Keratinocyte (primary cell): ENCODE results near the gene PLPPR2. TPM values are rescaled to one million over a fixed set of nuclear protein-coding genes. Genes with fewer than 3 reads are reported as not detected.
"Not testable (repeated sequence)": the region's sequence is repeated elsewhere in the genome, so short reads cannot be mapped to it uniquely, and the experiment has no call there.

Experiments
- DNase-seq: peaks from one replicate; pipeline ENCODE4 v3.0.0-alpha.2; 2011; ENCODE audit warnings: low read depth, missing footprints, low spot score
- FAIRE-seq: peaks from 2 replicates; lab custom pipeline; 2011; peaks lifted over from hg19 to GRCh38; lab: Jason Lieb, UNC
- H2AFZ ChIP-seq: 2 replicates; pipeline ENCODE4 v1.6.0; 2012; ENCODE audit warnings: low read length, control low read depth, inconsistent platforms; ENCODE audit not compliant: control insufficient read depth
- H3K27ac ChIP-seq: 2 replicates; pipeline ENCODE4 v1.5.1; 2011; ENCODE audit warnings: low read length; ENCODE audit not compliant: control insufficient read depth, insufficient read depth
- H3K27me3 ChIP-seq: 3 replicates; pipeline ENCODE4 v1.6.0; 2011; ENCODE audit warnings: low read length; ENCODE audit not compliant: control insufficient read depth, insufficient read depth; ENCODE audit errors: extremely low read depth
- H3K36me3 ChIP-seq, 2 experiments: 2 replicates in 1 of 2; 3 replicates in 1 of 2; pipeline ENCODE4 v1.5.1; 2011; ENCODE audit warnings: low read length in 2 of 2, mild to moderate bottlenecking in 1 of 2; ENCODE audit not compliant: control insufficient read depth in 2 of 2, insufficient read depth in 2 of 2; ENCODE audit errors: extremely low read depth in 1 of 2
- H3K4me1 ChIP-seq: 3 replicates; pipeline ENCODE4 v1.5.1; 2011; ENCODE audit warnings: low read length; ENCODE audit not compliant: control insufficient read depth, insufficient read depth; ENCODE audit errors: extremely low read depth
- H3K4me2 ChIP-seq: 3 replicates; pipeline ENCODE4 v1.6.0; 2011; ENCODE audit warnings: low read depth, low read length; ENCODE audit not compliant: control insufficient read depth, insufficient read depth; ENCODE audit errors: extremely low read depth
- H3K4me3 ChIP-seq, 3 experiments: fragments of 200-600 bp in 1 of 3; sonication (generic) in 1 of 3; 2 replicates in 2 of 3; 3 replicates in 1 of 3; pipeline ENCODE4 v1.5.1; 2011 to 2016; ENCODE audit warnings: low read length in 3 of 3, mild to moderate bottlenecking in 3 of 3, control low read depth in 2 of 3, inconsistent platforms in 1 of 3, low read depth in 1 of 3, mixed read lengths in 1 of 3, mixed run types in 1 of 3, moderate library complexity in 1 of 3; ENCODE audit not compliant: control insufficient read depth in 2 of 3, insufficient read depth in 2 of 3; ENCODE audit errors: extremely low read depth in 1 of 3
- H3K79me2 ChIP-seq: 2 replicates; pipeline ENCODE4 v1.6.0; 2012; ENCODE audit warnings: low read length; ENCODE audit not compliant: control insufficient read depth, insufficient read depth
- H3K9ac ChIP-seq: 3 replicates; pipeline ENCODE4 v1.6.0; 2011; ENCODE audit warnings: low read length; ENCODE audit not compliant: control insufficient read depth, insufficient read depth; ENCODE audit errors: extremely low read depth
- H3K9me1 ChIP-seq: 3 replicates; pipeline ENCODE4 v1.6.0; 2011; ENCODE audit warnings: low read length; ENCODE audit not compliant: control insufficient read depth, insufficient read depth; ENCODE audit errors: extremely low read depth
- H3K9me3 ChIP-seq: 2 replicates; pipeline ENCODE4 v1.5.1; 2012; ENCODE audit warnings: low read depth, low read length; ENCODE audit not compliant: control insufficient read depth
- H4K20me1 ChIP-seq: 3 replicates; pipeline ENCODE4 v1.6.0; 2011; ENCODE audit warnings: low read length; ENCODE audit not compliant: control insufficient read depth, insufficient read depth; ENCODE audit errors: extremely low read depth
- EZH2 ChIP-seq: IDR thresholded peaks from one replicate; pipeline ENCODE4 v1.6.1; 2012; ENCODE audit warnings: inconsistent platforms, mild to moderate bottlenecking, low read length, moderate library complexity
- dilution Hi-C: fragments of 300-500 bp; cut with MboI; formaldehyde crosslinking; loops from one replicate; pipeline ENCODE4 v1.7.0; 2020; ENCODE audit warnings: low sequenced_read_pairs; ENCODE audit not compliant: extremely low pct_ligation_motif_present
- polyA plus RNA-seq, 5 experiments: library from polyadenylated mRNA; depleted of rRNA in 3 of 5; stranded (reverse) in 3 of 5; stranded (forward) in 1 of 5; unstranded in 1 of 5; fragments of >200 nt; gene quantifications; 1 replicate in 1 of 5; 2 replicates in 3 of 5; 3 replicates in 1 of 5; pipeline versions ENCODE4 v1.2.1 to v1.2.3, GENCODE V29; 2011 to 2012; ENCODE audit warnings: missing spikeins in 2 of 5, low read depth in 1 of 5, low replicate concordance in 1 of 5
- TF ChIP-seq, protein P1 (sequence below), 3 experiments: IDR thresholded peaks in 1 of 3; conservative IDR thresholded peaks in 1 of 3; optimal IDR thresholded peaks in 1 of 3; 2 replicates in 2 of 3; 3 replicates in 1 of 3; pipeline versions ENCODE3 to v1.5.1; 2011; ENCODE audit warnings: low read length in 3 of 3, mild to moderate bottlenecking in 3 of 3, moderate library complexity in 2 of 3, control low read depth in 1 of 3, inconsistent platforms in 1 of 3; ENCODE audit not compliant: insufficient read depth in 2 of 3; ENCODE audit errors: extremely low read depth in 1 of 3

PLPPR2 gene
- polyA plus RNA-seq, 1 donor (not counting 4 experiments of a cell fraction or from before 2014, with no cell fraction given), result 3.5 TPM

GRCh38 chr19:11332822-11333221 is 22.4 kb upstream of the PLPPR2 start:
- no peak overlapping the region for H3K4me3 ChIP-seq
- H3K27me3 ChIP-seq, result no peaks in the 10 kb centered on the region
- H3K9me1 ChIP-seq, result peaks cover 3% of the 10 kb centered on the region
- no peaks in the 10 kb centered on the region for H3K9me3 ChIP-seq
- peaks cover 3% of the 10 kb centered on the region for H3K79me2 ChIP-seq
- no peaks in the 10 kb centered on the region for H3K4me1 ChIP-seq
- TF ChIP-seq, protein P1, sequence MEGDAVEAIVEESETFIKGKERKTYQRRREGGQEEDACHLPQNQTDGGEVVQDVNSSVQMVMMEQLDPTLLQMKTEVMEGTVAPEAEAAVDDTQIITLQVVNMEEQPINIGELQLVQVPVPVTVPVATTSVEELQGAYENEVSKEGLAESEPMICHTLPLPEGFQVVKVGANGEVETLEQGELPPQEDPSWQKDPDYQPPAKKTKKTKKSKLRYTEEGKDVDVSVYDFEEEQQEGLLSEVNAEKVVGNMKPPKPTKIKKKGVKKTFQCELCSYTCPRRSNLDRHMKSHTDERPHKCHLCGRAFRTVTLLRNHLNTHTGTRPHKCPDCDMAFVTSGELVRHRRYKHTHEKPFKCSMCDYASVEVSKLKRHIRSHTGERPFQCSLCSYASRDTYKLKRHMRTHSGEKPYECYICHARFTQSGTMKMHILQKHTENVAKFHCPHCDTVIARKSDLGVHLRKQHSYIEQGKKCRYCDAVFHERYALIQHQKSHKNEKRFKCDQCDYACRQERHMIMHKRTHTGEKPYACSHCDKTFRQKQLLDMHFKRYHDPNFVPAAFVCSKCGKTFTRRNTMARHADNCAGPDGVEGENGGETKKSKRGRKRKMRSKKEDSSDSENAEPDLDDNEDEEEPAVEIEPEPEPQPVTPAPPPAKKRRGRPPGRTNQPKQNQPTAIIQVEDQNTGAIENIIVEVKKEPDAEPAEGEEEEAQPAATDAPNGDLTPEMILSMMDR (optimal IDR thresholded peaks at IDR 0.05 in 1 of 3, IDR thresholded peaks at IDR 0.05 in 1 of 3, conservative IDR thresholded peaks at IDR 0.05 in 1 of 3; ENCODE audit: extremely low read depth in 1 of 3, insufficient read depth in 2 of 3, low read length in 3 of 3), result no peak
- no peak for TF ChIP-seq EZH2
- dilution Hi-C loops, result no loop called here
- H3K9ac ChIP-seq, result no peak overlapping the region
- H3K27ac ChIP-seq, result no peak overlapping the region
- H4K20me1 ChIP-seq, result no peaks in the 10 kb centered on the region
- no peak overlapping the region for H2AFZ ChIP-seq
- DNase-seq (no peak), FAIRE-seq (no peak)
- H3K36me3 ChIP-seq, result peaks cover 24 to 26% of the 10 kb centered on the region in 2 experiments
- no peak overlapping the region for H3K4me2 ChIP-seq

DNA sequence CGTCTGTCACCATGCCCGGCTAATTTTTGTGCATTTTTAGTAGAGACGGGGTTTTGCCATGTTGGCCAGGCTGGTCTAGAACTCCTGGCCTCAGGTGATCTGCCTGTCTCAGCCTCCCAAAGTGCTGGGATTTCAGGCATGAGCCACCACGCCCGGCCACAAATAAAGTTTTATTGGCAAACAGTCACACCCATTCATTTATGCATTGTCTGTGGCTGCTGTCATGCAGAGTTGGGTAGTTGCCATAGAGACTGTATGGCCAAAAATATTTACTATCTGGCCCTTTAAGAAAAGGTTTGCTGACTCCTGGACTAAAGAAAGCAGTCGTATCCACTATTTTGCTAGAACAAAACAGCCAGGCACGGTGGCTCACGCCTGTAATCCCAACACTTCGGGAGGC is 21.4 kb upstream of the PLPPR2 start:
- H3K4me1 ChIP-seq, H3K27me3 ChIP-seq, H4K20me1 ChIP-seq, H3K9me1 ChIP-seq, H3K4me3 ChIP-seq, dilution Hi-C loops, FAIRE-seq, H2AFZ ChIP-seq, H3K9me3 ChIP-seq, DNase-seq, H3K9ac ChIP-seq, H3K4me2 ChIP-seq, H3K27ac ChIP-seq: not testable (repeated sequence)
- Histone ChIP-seq H3K36me3 (peaks cover 24 to 26% of the 10 kb centered on the region in 2 experiments), H3K79me2 (peaks cover 11% of the 10 kb centered on the region)

- dilution Hi-C loops, result no loop called here
- Histone ChIP-seq H3K4me2 (no peak overlapping the region), H3K4me3 (no peak overlapping the region), H3K9ac (no peak overlapping the region), H3K4me1 (peaks cover 9% of the 10 kb centered on the region), H3K27me3 (no peaks in the 10 kb centered on the region), H3K27ac (no peak overlapping the region), H3K9me1 (peaks cover 3% of the 10 kb centered on the region), H3K36me3 (peaks cover 24 to 26% of the 10 kb centered on the region in 2 experiments), H2AFZ (no peak overlapping the region), H3K79me2 (peaks cover 14% of the 10 kb centered on the region), H3K9me3 (no peaks in the 10 kb centered on the region), H4K20me1 (no peaks in the 10 kb centered on the region)
- DNase-seq (no peak), FAIRE-seq (no peak)
- TF ChIP-seq EZH2, result no peak
- TF ChIP-seq, protein P1 (optimal IDR thresholded peaks at IDR 0.05 in 1 of 3, IDR thresholded peaks at IDR 0.05 in 1 of 3, conservative IDR thresholded peaks at IDR 0.05 in 1 of 3; ENCODE audit: extremely low read depth in 1 of 3, insufficient read depth in 2 of 3, low read length in 3 of 3), result no peak
Measured at GRCh38 chr19:11335449-11336146, 19.6 kb upstream of the PLPPR2 start.
